Neural cell (in vitro differentiated cells): ENCODE data around the gene OR2A42.
"Not testable (repeated sequence)": the region's sequence is repeated elsewhere in the genome, so short reads cannot be mapped to it uniquely, and the experiment has no call there.

ENCODE experiments used
- CTCF ChIP-seq: fragments of 450-650 bp; IDR thresholded peaks from 2 replicates; pipeline ENCODE4 v1.5.1; 2014; ENCODE audit warnings: antibody characterized with exemption, mild to moderate bottlenecking, moderate library complexity; ENCODE audit not compliant: poor library complexity, severe bottlenecking
- POLR2AphosphoS5 ChIP-seq: IDR thresholded peaks from 2 replicates; pipeline ENCODE4 v1.6.1; 2012

GRCh38 chr7:144217200-144217599, 22.2 kb downstream of the OR2A42 start:
- not testable (repeated sequence) for TF ChIP-seq CTCF, POLR2AphosphoS5
